ENCODE measurements around the gene HOMER2. TPM values are rescaled to one million over a fixed set of nuclear protein-coding genes. Genes with fewer than 3 reads are reported as not detected.

The HOMER2 gene
- total and polyA plus RNA-seq, 9 of the 15 experiments (the other 6 are each of a cell fraction or from before 2014, with no cell fraction given) = 0.13 to 0.47 (median 0.29) TPM; not detected in 1

GRCh38 chr15:82832601-82833361 lies 119.7 kb downstream of the HOMER2 start:
- H3K9me1 ChIP-seq (ENCODE audit: control insufficient read depth, insufficient read depth, low read length) = no peaks in the 10 kb centered on the region
- H3K27me3 ChIP-seq (ENCODE audit: control insufficient read depth in 2 of 2, insufficient read depth in 2 of 2, low read length in 2 of 2) = no peaks in the 10 kb centered on the region
- no peaks in the 10 kb centered on the region for H4K20me1 ChIP-seq (replicated peaks; ENCODE audit: control insufficient read depth, insufficient read depth, low read length)
- DNase-seq (ENCODE audit: extremely low read depth in 1 of 4, low spot score in 3 of 4) = no peak
- CTCF ChIA-PET (ENCODE audit: low intra/inter-chr PET ratio) = no interaction called here
- no peaks in the 10 kb centered on the region for H3K9me3 ChIP-seq (replicated peaks; ENCODE audit: control insufficient read depth, insufficient read depth, low read depth, low read length)
- no peak overlapping the region for H3K27ac ChIP-seq (ENCODE audit: extremely low read depth, low read depth, low read length)
- ATAC-seq = no peak
- H2AFZ ChIP-seq (ENCODE audit: low read depth, low read length) = no peak overlapping the region
- no peak overlapping the region for H3K4me2 ChIP-seq (ENCODE audit: insufficient read depth, low read length)
- POLR2A ChIA-PET = interaction anchor here (0.7 kb wide), 1 partner anchor 121 kb away, joined by 3 read pairs; no protein-coding TSS in a partner anchor
- 95% methylated on average over 13 of the region's 13 CpGs for WGBS (ENCODE audit: insufficient coverage, low coverage, missing lambda C conversion rate)
- H3K36me3 ChIP-seq (ENCODE audit: control insufficient read depth, insufficient read depth, low read length) = peaks cover 77% of the 10 kb centered on the region
- H3K4me3 ChIP-seq = no peak overlapping the region
- H3K4me1 ChIP-seq (replicated peaks in 1 of 2; ENCODE audit: control insufficient read depth in 2 of 2, insufficient read depth in 2 of 2, low read length in 2 of 2) = no peaks in the 10 kb centered on the region
- in situ Hi-C loops (cut with MboI) (no loop called here), intact Hi-C loops (cut with micrococcal nuclease) (no loop called here)
- H3K9ac ChIP-seq (ENCODE audit: insufficient read depth in 1 of 2, low read depth in 2 of 2, low read length in 2 of 2) = no peak overlapping the region
- no peaks in the 10 kb centered on the region for H3K79me2 ChIP-seq (ENCODE audit: control insufficient read depth, insufficient read depth, low read length)
- FAIRE-seq = no peak
- BruUV-seq (replicated peaks) = no TSS peak
- TF ChIP-seq RBM39 (optimal IDR thresholded peaks at IDR 0.05; ENCODE audit: low read depth, low read length) (no peak), RBM22 (IDR thresholded peaks at IDR 0.05; ENCODE audit: low read depth, low read length, poor library complexity, severe bottlenecking) (no peak), ILF3 (IDR thresholded peaks at IDR 0.05; ENCODE audit: borderline replicate concordance) (no peak), HNRNPH1 (optimal IDR thresholded peaks at IDR 0.05; ENCODE audit: low read depth, low read length) (no peak), CREB1 (IDR thresholded peaks at IDR 0.05) (no peak), CREB1 (CRISPR knock-in tag; IDR thresholded peaks at IDR 0.05) (no peak), JUND (IDR thresholded peaks at IDR 0.05; ENCODE audit: borderline replicate concordance, low read depth, low read length) (peak; percentile 35; the same call in 1 of the 2 replicates), JUND (tag; IDR thresholded peaks at IDR 0.05; ENCODE audit: borderline replicate concordance, low read depth, low read length) (no peak), FOXK1 (CRISPR knock-in tag; IDR thresholded peaks at IDR 0.05; ENCODE audit: borderline replicate concordance) (no peak), FOSL1 (tag; conservative IDR thresholded peaks at IDR 0.05) (peak; percentile 89), ATF3 (IDR thresholded peaks at IDR 0.05) (peak; percentile 84), ATF3 (CRISPR knock-in tag; conservative IDR thresholded peaks at IDR 0.05) (no peak), OTX1 (CRISPR knock-in tag; IDR thresholded peaks at IDR 0.05) (no peak), ZNF507 (tag; conservative IDR thresholded peaks at IDR 0.05) (no peak), SLC30A9 (CRISPR knock-in tag; IDR thresholded peaks at IDR 0.05) (no peak), ZNF780A (CRISPR knock-in tag; IDR thresholded peaks at IDR 0.05) (no peak), TEAD2 (tag; IDR thresholded peaks at IDR 0.05) (no peak), KLF6 (CRISPR knock-in tag; IDR thresholded peaks at IDR 0.05; ENCODE audit: borderline replicate concordance) (no peak), ZNF280A (IDR thresholded peaks at IDR 0.05; ENCODE audit: low read depth, partially characterized antibody) (no peak), ZNF644 (tag; IDR thresholded peaks at IDR 0.05; ENCODE audit: low read depth) (no peak), ZNF232 (CRISPR knock-in tag; IDR thresholded peaks at IDR 0.05) (no peak)

All from K562 (cell line).